GM23338 (cell line): ENCODE results near the gene ILKAP. TPM values are rescaled to one million over a fixed set of nuclear protein-coding genes. Genes with fewer than 3 reads are reported as not detected.
A peak's percentile ranks its signal among the peaks of the same experiment; 100 is the strongest.

Source experiments
- ATAC-seq: fragments of 200-7000 bp; cut with Tn5 transposase; 3 replicates; pipeline ENCODE4 v1.9.1; 2020
- DNase-seq: peaks from one replicate; pipeline ENCODE4 v3.0.0-alpha.2; 2015; ENCODE audit warnings: low spot score
- H2AFZ ChIP-seq: fragments of 200-600 bp; sonication (generic); 2 replicates; pipeline ENCODE4 v1.8.0; 2016; ENCODE audit warnings: antibody characterized with exemption, mild to moderate bottlenecking, moderate library complexity
- H3F3A ChIP-seq: fragments of 200-600 bp; sonication (generic); replicated peaks from 2 replicates; pipeline ENCODE4 v1.8.0; 2017; ENCODE audit warnings: antibody characterized with exemption, mixed run types, low read depth
- H3K27ac ChIP-seq: fragments of 200-600 bp; sonication (generic); 2 replicates; pipeline ENCODE4 v1.6.1; 2016; ENCODE audit warnings: low read depth
- H3K27me3 ChIP-seq: fragments of 200-600 bp; sonication (generic); 2 replicates; pipeline ENCODE4 v1.8.0; 2016; ENCODE audit warnings: mild to moderate bottlenecking, mixed run types, moderate library complexity; ENCODE audit not compliant: insufficient read depth
- H3K36me3 ChIP-seq: fragments of 200-600 bp; sonication (generic); 2 replicates; pipeline ENCODE4 v1.8.0; 2016; ENCODE audit warnings: mild to moderate bottlenecking; ENCODE audit not compliant: insufficient read depth
- H3K4me1 ChIP-seq: fragments of 200-600 bp; sonication (generic); 2 replicates; pipeline ENCODE4 v1.8.0; 2016; ENCODE audit warnings: mild to moderate bottlenecking, moderate library complexity; ENCODE audit not compliant: insufficient read depth
- H3K4me2 ChIP-seq: fragments of 200-600 bp; sonication (generic); 2 replicates; pipeline ENCODE4 v1.7.1; 2017; ENCODE audit warnings: mixed run types
- H3K4me3 ChIP-seq: fragments of 200-600 bp; sonication (generic); 2 replicates; pipeline ENCODE4 v1.6.1; 2016; ENCODE audit warnings: mixed run types
- H3K79me2 ChIP-seq: fragments of 200-600 bp; sonication (generic); replicated peaks from 2 replicates; pipeline ENCODE4 v1.8.0; 2017; ENCODE audit warnings: mild to moderate bottlenecking; ENCODE audit not compliant: insufficient read depth
- H3K9me2 ChIP-seq: fragments of 200-600 bp; sonication (generic); 2 replicates; pipeline ENCODE4 v1.8.0; 2017; ENCODE audit not compliant: insufficient read depth
- H4K20me1 ChIP-seq: fragments of 200-600 bp; sonication (generic); replicated peaks from 2 replicates; pipeline ENCODE4 v1.8.0; 2017; ENCODE audit warnings: mild to moderate bottlenecking; ENCODE audit not compliant: insufficient read depth
- H3K27ac Mint-ChIP-seq: 2 replicates; pipeline ENCODE4 v1.8.0; 2020; ENCODE audit warnings: inconsistent platforms, mild to moderate bottlenecking, moderate library complexity, mixed read lengths
- H3K27me3 Mint-ChIP-seq: 3 replicates; pipeline ENCODE4 v1.8.0; 2022; ENCODE audit warnings: low read depth, mild to moderate bottlenecking, moderate library complexity, mixed read lengths, inconsistent platforms; ENCODE audit not compliant: insufficient read depth, poor library complexity
- H3K36me3 Mint-ChIP-seq: 3 replicates; pipeline ENCODE4 v1.8.0; 2021; ENCODE audit warnings: low read depth, mild to moderate bottlenecking, inconsistent platforms, moderate library complexity, mixed read lengths
- H3K4me1 Mint-ChIP-seq: 3 replicates; pipeline ENCODE4 v1.8.0; 2020; ENCODE audit warnings: mild to moderate bottlenecking, inconsistent platforms, mixed read lengths
- H3K4me3 Mint-ChIP-seq: 3 replicates; pipeline ENCODE4 v1.8.0; 2021; ENCODE audit warnings: moderate library complexity, mild to moderate bottlenecking, inconsistent platforms, mixed read lengths
- H3K9me3 Mint-ChIP-seq: 3 replicates; pipeline ENCODE4 v1.8.0; 2020; ENCODE audit warnings: moderate library complexity, mild to moderate bottlenecking, inconsistent platforms, mixed read lengths
- CREB1 ChIP-seq: fragments of 250-450 bp; sonication (Bioruptor Pico); IDR thresholded peaks from 2 replicates; pipeline ENCODE4 v1.5.0; 2020; ENCODE audit warnings: low read depth, mild to moderate bottlenecking, moderate library complexity
- EZH2 ChIP-seq: fragments of 200-600 bp; sonication (generic); IDR thresholded peaks from one replicate; pipeline ENCODE4 v1.8.0; 2017; ENCODE audit warnings: antibody characterized with exemption, mild to moderate bottlenecking, low read depth; ENCODE audit not compliant: unreplicated experiment
- EZH2phosphoT487 ChIP-seq: fragments of 200-600 bp; sonication (generic); IDR thresholded peaks from one replicate; pipeline ENCODE4 v1.8.1; 2018; ENCODE audit warnings: antibody characterized with exemption; ENCODE audit not compliant: unreplicated experiment
- NANOG ChIP-seq: IDR thresholded peaks from 2 replicates; pipeline ENCODE4 v1.6.1; 2016; ENCODE audit warnings: antibody characterized with exemption, borderline replicate concordance
- POLR2AphosphoS5 ChIP-seq: IDR thresholded peaks from 2 replicates; pipeline ENCODE4 v1.6.1; 2016; ENCODE audit warnings: antibody characterized with exemption, low read depth
- ZNF114 ChIP-seq: fragments of 250-450 bp; sonication (Bioruptor Pico); IDR thresholded peaks from 2 replicates; pipeline ENCODE4 v1.5.0; 2020; ENCODE audit warnings: mild to moderate bottlenecking, moderate library complexity
- ZNF331 ChIP-seq: fragments of 250-450 bp; sonication (Bioruptor Pico); IDR thresholded peaks from 2 replicates; pipeline ENCODE4 v1.5.0; 2020; ENCODE audit warnings: low read depth, mild to moderate bottlenecking, moderate library complexity
- polyA plus RNA-seq: library from polyadenylated mRNA; unstranded; fragments of >200 nt; fragmentation: Nextera tagmentation; extraction: Ambion mirVana; gene quantifications from 2 replicates; pipeline ENCODE4 v1.2.1, GENCODE V29; 2016
- total RNA-seq: library from RNA; depleted of rRNA; stranded (reverse); fragments of >200 nt; shearing (Covaris generic); gene quantifications from 2 replicates; pipeline ENCODE4 v1.2.3, GENCODE V29; 2014
- TF ChIP-seq, protein P1 (sequence below), 2 experiments: fragments of 200-600 bp in 1 of 2; sonication (generic) in 1 of 2; conservative IDR thresholded peaks; 2 replicates each; pipeline versions ENCODE4 v1.5.1 to v1.6.1; 2016 to 2017; ENCODE audit warnings: antibody characterized with exemption in 2 of 2, low read depth in 2 of 2, mild to moderate bottlenecking in 2 of 2, moderate library complexity in 1 of 2
- TF ChIP-seq, protein P2 (sequence below): IDR thresholded peaks from 2 replicates; pipeline ENCODE4 v1.6.1; 2016; ENCODE audit warnings: antibody characterized with exemption

The ILKAP gene
- total and polyA plus RNA-seq, 2 experiments from 2014 or later, result 17.0 to 35.9 TPM

DNA sequence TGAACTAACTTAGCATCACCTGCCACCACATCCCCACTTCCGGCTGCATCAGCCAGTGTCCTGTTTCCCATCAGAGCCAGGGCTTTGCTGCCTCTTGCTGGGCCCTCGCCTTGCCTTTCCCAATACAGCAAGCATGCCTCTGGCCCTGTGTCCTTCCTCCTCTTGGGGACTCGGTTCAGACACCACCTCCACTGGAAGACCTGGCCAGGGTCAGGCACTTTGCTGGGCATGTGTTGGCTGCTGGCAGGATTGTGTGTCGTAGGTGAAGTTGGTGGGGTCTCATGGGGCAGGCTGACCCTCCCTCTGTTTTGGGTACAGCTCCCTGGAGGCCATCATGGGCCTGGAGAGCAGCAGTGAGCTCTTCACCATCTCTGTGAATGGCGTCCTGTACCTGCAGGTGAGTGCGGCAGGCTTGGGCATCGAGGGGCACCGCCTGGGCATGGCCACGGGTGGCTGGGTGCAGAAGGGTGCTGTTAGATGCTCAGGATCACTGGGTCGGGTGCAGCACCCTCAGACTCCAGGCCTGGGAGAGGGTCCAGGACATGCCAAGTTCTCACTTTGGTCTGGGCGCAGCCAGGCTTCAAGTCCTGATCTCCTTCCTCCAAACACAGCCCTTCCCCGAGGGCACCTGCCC, 38.1 kb downstream of the ILKAP start (continued):
- TF ChIP-seq, protein P1, sequence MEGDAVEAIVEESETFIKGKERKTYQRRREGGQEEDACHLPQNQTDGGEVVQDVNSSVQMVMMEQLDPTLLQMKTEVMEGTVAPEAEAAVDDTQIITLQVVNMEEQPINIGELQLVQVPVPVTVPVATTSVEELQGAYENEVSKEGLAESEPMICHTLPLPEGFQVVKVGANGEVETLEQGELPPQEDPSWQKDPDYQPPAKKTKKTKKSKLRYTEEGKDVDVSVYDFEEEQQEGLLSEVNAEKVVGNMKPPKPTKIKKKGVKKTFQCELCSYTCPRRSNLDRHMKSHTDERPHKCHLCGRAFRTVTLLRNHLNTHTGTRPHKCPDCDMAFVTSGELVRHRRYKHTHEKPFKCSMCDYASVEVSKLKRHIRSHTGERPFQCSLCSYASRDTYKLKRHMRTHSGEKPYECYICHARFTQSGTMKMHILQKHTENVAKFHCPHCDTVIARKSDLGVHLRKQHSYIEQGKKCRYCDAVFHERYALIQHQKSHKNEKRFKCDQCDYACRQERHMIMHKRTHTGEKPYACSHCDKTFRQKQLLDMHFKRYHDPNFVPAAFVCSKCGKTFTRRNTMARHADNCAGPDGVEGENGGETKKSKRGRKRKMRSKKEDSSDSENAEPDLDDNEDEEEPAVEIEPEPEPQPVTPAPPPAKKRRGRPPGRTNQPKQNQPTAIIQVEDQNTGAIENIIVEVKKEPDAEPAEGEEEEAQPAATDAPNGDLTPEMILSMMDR (conservative IDR thresholded peaks at IDR 0.05; ENCODE audit: low read depth in 2 of 2), result no peak
- TF ChIP-seq CREB1 (CRISPR knock-in tag) (no peak), NANOG (no peak), EZH2phosphoT487 (no peak), ZNF331 (CRISPR knock-in tag) (no peak), ZNF114 (CRISPR knock-in tag) (no peak)
- TF ChIP-seq, protein P2, sequence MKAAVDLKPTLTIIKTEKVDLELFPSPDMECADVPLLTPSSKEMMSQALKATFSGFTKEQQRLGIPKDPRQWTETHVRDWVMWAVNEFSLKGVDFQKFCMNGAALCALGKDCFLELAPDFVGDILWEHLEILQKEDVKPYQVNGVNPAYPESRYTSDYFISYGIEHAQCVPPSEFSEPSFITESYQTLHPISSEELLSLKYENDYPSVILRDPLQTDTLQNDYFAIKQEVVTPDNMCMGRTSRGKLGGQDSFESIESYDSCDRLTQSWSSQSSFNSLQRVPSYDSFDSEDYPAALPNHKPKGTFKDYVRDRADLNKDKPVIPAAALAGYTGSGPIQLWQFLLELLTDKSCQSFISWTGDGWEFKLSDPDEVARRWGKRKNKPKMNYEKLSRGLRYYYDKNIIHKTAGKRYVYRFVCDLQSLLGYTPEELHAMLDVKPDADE, result no peak

DNA sequence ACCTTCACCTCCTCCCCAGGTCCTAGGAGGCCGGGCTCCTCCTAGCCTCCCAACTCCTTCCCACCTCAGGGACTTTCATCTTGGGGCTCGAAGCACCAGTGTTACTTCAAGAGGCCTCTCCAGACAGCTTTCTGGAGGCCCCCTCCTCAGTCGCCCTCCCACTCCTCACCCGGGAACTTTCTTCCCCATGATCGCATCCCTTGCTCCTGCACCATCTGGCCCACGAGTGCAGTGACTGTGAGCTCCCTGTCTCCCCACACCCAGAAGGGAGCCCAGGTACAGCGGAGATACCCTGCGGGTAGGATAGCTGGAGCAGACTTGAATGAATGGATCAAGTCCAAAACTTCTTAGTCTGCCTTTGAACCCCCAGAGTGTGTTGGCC, 38.6 kb downstream of the ILKAP start:
- Mint-ChIP-seq H3K4me1 (peaks cover 6% of the 10 kb centered on the region; the same call in 2 of the 3 replicates), H3K36me3 (peaks cover 6% of the 10 kb centered on the region; the same call in 2 of the 3 replicates), H3K9me3 (no peaks in the 10 kb centered on the region), H3K27me3 (peaks cover 43% of the 10 kb centered on the region), H3K4me3 (peak overlapping the region; percentile 51), H3K27ac (no peak overlapping the region)
- no peak overlapping the region for H2AFZ ChIP-seq
- no peak overlapping the region for H3K27ac ChIP-seq
- no peak overlapping the region for H3K4me3 ChIP-seq
- no peaks in the 10 kb centered on the region for H4K20me1 ChIP-seq
- H3K9me2 ChIP-seq, result no peaks in the 10 kb centered on the region
- ATAC-seq (no peak), DNase-seq (no peak)
- H3F3A ChIP-seq, result 0 out of 2 replicates have a peak, but pooled peaks cover under 1% of the 10 kb centered on the region
- H3K36me3 ChIP-seq, result no peaks in the 10 kb centered on the region
- peaks cover 5% of the 10 kb centered on the region for H3K4me1 ChIP-seq
- TF ChIP-seq POLR2AphosphoS5, result no peak
- no peaks in the 10 kb centered on the region for H3K79me2 ChIP-seq
- no peak overlapping the region for H3K4me2 ChIP-seq
- H3K27me3 ChIP-seq, result peaks cover 35% of the 10 kb centered on the region

DNA sequence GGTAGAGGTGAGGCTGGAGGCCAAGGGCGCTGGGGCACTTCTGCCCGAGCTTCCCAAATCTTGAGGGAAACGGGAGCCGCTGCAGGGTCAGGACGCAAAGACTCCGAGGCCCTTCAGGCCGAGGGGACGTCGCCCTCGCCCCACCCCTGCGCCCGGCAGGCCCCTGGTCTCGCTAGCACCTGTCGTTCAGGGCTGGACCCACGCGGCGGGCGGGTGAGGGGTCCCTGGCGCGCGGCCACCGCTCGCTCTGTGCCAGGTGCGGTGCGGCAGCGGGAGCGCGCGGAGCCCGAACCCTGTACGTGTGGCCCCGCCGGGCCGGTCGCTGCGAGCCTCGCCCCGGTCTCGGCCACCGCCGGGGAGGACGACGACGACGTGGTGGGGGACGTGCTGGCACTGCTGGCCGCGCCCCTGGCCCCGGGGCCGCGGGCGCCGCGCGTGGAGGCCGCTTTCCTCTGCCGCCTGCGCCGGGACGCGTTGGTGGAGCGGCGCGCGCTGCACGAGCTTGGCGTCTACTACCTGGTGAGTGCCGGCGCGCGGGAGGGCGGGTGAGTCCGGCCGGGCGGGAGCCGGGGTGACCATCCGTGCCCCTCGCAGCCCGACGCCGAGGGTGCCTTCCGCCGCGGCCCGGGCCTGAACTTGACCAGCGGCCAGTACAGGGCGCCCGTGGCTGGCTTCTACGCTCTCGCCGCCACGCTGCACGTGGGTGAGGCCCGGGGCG, 39.9 kb downstream of the ILKAP start:
- Histone ChIP-seq H3K4me2 (peak overlapping the region; percentile 80), H3K27me3 (peaks cover 43% of the 10 kb centered on the region), H2AFZ (peak overlapping the region; percentile 84), H3K9me2 (no peaks in the 10 kb centered on the region), H4K20me1 (no peaks in the 10 kb centered on the region), H3K79me2 (no peaks in the 10 kb centered on the region), H3K27ac (no peak overlapping the region), H3K4me1 (peaks cover 13% of the 10 kb centered on the region), H3F3A (0 out of 2 replicates have a peak, but pooled peaks cover 5% of the 10 kb centered on the region), H3K4me3 (peak overlapping the region; percentile 57), H3K36me3 (no peaks in the 10 kb centered on the region)
- peaks cover 2% of the 10 kb centered on the region; the same call in 1 of the 3 replicates for H3K36me3 Mint-ChIP-seq
- H3K9me3 Mint-ChIP-seq, result no peaks in the 10 kb centered on the region
- ATAC-seq, result peak; percentile 21
- H3K4me3 Mint-ChIP-seq, result peak overlapping the region; percentile 51
- peaks cover 50% of the 10 kb centered on the region for H3K27me3 Mint-ChIP-seq
- DNase-seq, result peak; percentile 61
- TF ChIP-seq, protein P1 (conservative IDR thresholded peaks at IDR 0.05; ENCODE audit: low read depth in 2 of 2), result no peak
- peak; percentile 4 for TF ChIP-seq EZH2
- H3K4me1 Mint-ChIP-seq, result peaks cover 10% of the 10 kb centered on the region
- H3K27ac Mint-ChIP-seq, result no peak overlapping the region
